ENCODE measurements around the gene TELO2.
"Not testable (repeated sequence)": the region's sequence is repeated elsewhere in the genome, so short reads cannot be mapped to it uniquely, and the experiment has no call there.

TELO2 gene

GRCh38 chr16:1474796-1475551 lies 18.2 kb upstream of the TELO2 start, which contains the start of gene CLCN7:
CLCN7 (minus strand) TSS chr16:1475028; CDS start chr16:1474974, 54 bp downstream.
- in situ Hi-C loops (cut with MboI; ENCODE audit: low sequenced_read_pairs): no loop called here

GRCh38 chr16:1475552-1476114 lies 17.5 kb upstream of the TELO2 start:
- in situ Hi-C loops (cut with MboI; ENCODE audit: low sequenced_read_pairs): no loop called here

GRCh38 chr16:1477033-1477432 lies 16.1 kb upstream of the TELO2 start:
- in situ Hi-C loops (cut with MboI; ENCODE audit: low sequenced_read_pairs): no loop called here

- in situ Hi-C loops (cut with MboI; ENCODE audit: low sequenced_read_pairs): not testable (repeated sequence)
Observed at GRCh38 chr16:1478937-1479336, 14.2 kb upstream of the TELO2 start.

- in situ Hi-C loops (cut with MboI; ENCODE audit: low sequenced_read_pairs): no loop called here
Observed at GRCh38 chr16:1481906-1482835, 11.0 kb upstream of the TELO2 start.

- in situ Hi-C loops (cut with MboI; ENCODE audit: low sequenced_read_pairs): no loop called here
Observed at GRCh38 chr16:1485847-1486496, 7.2 kb upstream of the TELO2 start.

- in situ Hi-C loops (cut with MboI; ENCODE audit: low sequenced_read_pairs): no loop called here
Observed at GRCh38 chr16:1486551-1487390, 6.4 kb upstream of the TELO2 start.

- in situ Hi-C loops (cut with MboI; ENCODE audit: low sequenced_read_pairs): no loop called here
Observed at GRCh38 chr16:1487395-1488053, 5.6 kb upstream of the TELO2 start.

- in situ Hi-C loops (cut with MboI; ENCODE audit: low sequenced_read_pairs): no loop called here
Observed at GRCh38 chr16:1488054-1488601, 5.0 kb upstream of the TELO2 start.

GRCh38 chr16:1488619-1489018 lies 4.5 kb upstream of the TELO2 start, which contains the start of gene PTX4:
PTX4 (minus strand) TSS chr16:1488944; CDS start chr16:1488909, 35 bp downstream.
- in situ Hi-C loops (cut with MboI; ENCODE audit: low sequenced_read_pairs): no loop called here

GRCh38 chr16:1489077-1489476 lies 4.1 kb upstream of the TELO2 start:
- in situ Hi-C loops (cut with MboI; ENCODE audit: low sequenced_read_pairs): no loop called here

- in situ Hi-C loops (cut with MboI; ENCODE audit: low sequenced_read_pairs): no loop called here
Observed at GRCh38 chr16:1491327-1491726, 1.8 kb upstream of the TELO2 start.

GRCh38 chr16:1492082-1492922 lies 858 bp upstream of the TELO2 start:
- in situ Hi-C loops (cut with MboI; ENCODE audit: low sequenced_read_pairs): no loop called here

- in situ Hi-C loops (cut with MboI; ENCODE audit: low sequenced_read_pairs): no loop called here
Observed at GRCh38 chr16:1493746-1494094, 560 bp downstream of the TELO2 start.

GRCh38 chr16:1494129-1494640 lies 1.0 kb downstream of the TELO2 start:
- in situ Hi-C loops (cut with MboI; ENCODE audit: low sequenced_read_pairs): no loop called here

GRCh38 chr16:1494711-1495110 lies 1.6 kb downstream of the TELO2 start:
- in situ Hi-C loops (cut with MboI; ENCODE audit: low sequenced_read_pairs): no loop called here

- in situ Hi-C loops (cut with MboI; ENCODE audit: low sequenced_read_pairs): no loop called here
Observed at GRCh38 chr16:1495211-1495888, 2.2 kb downstream of the TELO2 start.

GRCh38 chr16:1495889-1496262 lies 2.7 kb downstream of the TELO2 start:
- in situ Hi-C loops (cut with MboI; ENCODE audit: low sequenced_read_pairs): no loop called here
